A549 (cell line): ENCODE results near the gene ADARB2. TPM values are rescaled to one million over a fixed set of nuclear protein-coding genes. Genes with fewer than 3 reads are reported as not detected.

Experiments
- ATAC-seq, 2 experiments: fragments of 200-7000 bp in 1 of 2; fragments of >200 bp in 1 of 2; cut with Nextera tagmentation in 1 of 2; cut with Tn5 transposase in 1 of 2; 3 replicates each; pipeline versions ENCODE4 v1.8.0 to v1.9.1; 2018 to 2020; ENCODE audit warnings: mild to moderate bottlenecking in 1 of 2, moderate library complexity in 1 of 2
- CTCF ChIA-PET: fragments of 300-600 bp; sonication (Branson Sonifier 250); formaldehyde crosslinking; extraction: SDS; loops from one replicate; lab custom pipeline; 2021; ENCODE audit warnings: antibody characterized with exemption, inconsistent platforms; lab: Yijun Ruan, JAX
- POLR2A ChIA-PET: fragments of 350-600 bp; formaldehyde crosslinking; extraction: SDS; loops from one replicate; lab custom pipeline; 2021; ENCODE audit warnings: antibody characterized with exemption, inconsistent platforms; lab: Yijun Ruan, JAX
- DNase-seq, 2 experiments: peaks; one replicate each; pipeline versions ENCODE4 v3.0.0 to v3.0.0-alpha.2; 2011 to 2016; ENCODE audit warnings: low read depth in 1 of 2, low spot score in 1 of 2
- FAIRE-seq: peaks from 2 replicates; lab custom pipeline; 2011; peaks lifted over from hg19 to GRCh38; lab: Jason Lieb, UNC
- H3K27ac ChIP-seq, 2 experiments: fragments of >200 bp; sonication (Bioruptor Twin); formaldehyde crosslinking; 3 replicates each; pipeline ENCODE4 v1.5.1; 2016 to 2017
- H3K4me1 ChIP-seq: fragments of >200 bp; sonication (Bioruptor Twin); formaldehyde crosslinking; 3 replicates; pipeline ENCODE4 v1.6.1; 2016
- H3K4me2 ChIP-seq: fragments of >200 bp; sonication (Bioruptor Twin); formaldehyde crosslinking; 3 replicates; pipeline ENCODE4 v1.6.1; 2016
- H3K4me3 ChIP-seq: fragments of >200 bp; sonication (Bioruptor Twin); formaldehyde crosslinking; 3 replicates; pipeline ENCODE4 v1.5.1; 2016
- H3K9me3 ChIP-seq: fragments of >200 bp; sonication (Bioruptor Twin); formaldehyde crosslinking; 3 replicates; pipeline ENCODE4 v1.6.1; 2016
- CEBPB ChIP-seq, 2 experiments: fragments of >200 bp in 1 of 2; sonication (Bioruptor Twin) in 1 of 2; formaldehyde crosslinking in 1 of 2; IDR thresholded peaks; 2 replicates each; pipeline ENCODE4 v1.6.1; 2012 to 2016
- E2F6 ChIP-seq: IDR thresholded peaks from 2 replicates; pipeline ENCODE4 v1.6.1; 2012; ENCODE audit warnings: low read depth, borderline replicate concordance
- EHMT2 ChIP-seq: fragments of 200-600 bp; sonication (generic); IDR thresholded peaks from 2 replicates; pipeline ENCODE4 v1.6.1; 2016; ENCODE audit warnings: antibody characterized with exemption, low read depth, mild to moderate bottlenecking, moderate library complexity
- FOSB ChIP-seq: fragments of 250-450 bp; sonication (Bioruptor Pico); IDR thresholded peaks from 2 replicates; pipeline ENCODE4 v1.5.0; 2020; ENCODE audit warnings: mild to moderate bottlenecking, moderate library complexity
- FOSL2 ChIP-seq, 2 experiments: fragments of 450-650 bp in 1 of 2; fragments of >200 bp in 1 of 2; sonication (Bioruptor Twin) in 1 of 2; formaldehyde crosslinking; IDR thresholded peaks; 2 replicates each; pipeline versions ENCODE4 v1.5.0 to v1.6.1; 2016 to 2020; ENCODE audit warnings: mild to moderate bottlenecking in 1 of 2, moderate library complexity in 1 of 2
- FOXS1 ChIP-seq: fragments of 250-450 bp; sonication (Bioruptor Pico); IDR thresholded peaks from 2 replicates; pipeline ENCODE4 v1.5.0; 2020; ENCODE audit warnings: mild to moderate bottlenecking, moderate library complexity
- GATA3 ChIP-seq: IDR thresholded peaks from 2 replicates; pipeline ENCODE4 v1.6.1; 2012; ENCODE audit warnings: borderline replicate concordance
- HDAC2 ChIP-seq: fragments of 200-600 bp; sonication (generic); IDR thresholded peaks from 2 replicates; pipeline ENCODE4 v1.6.1; 2016
- HEYL ChIP-seq: fragments of 250-450 bp; sonication (Bioruptor Pico); IDR thresholded peaks from 2 replicates; pipeline ENCODE4 v1.8.0; 2021; ENCODE audit warnings: mild to moderate bottlenecking, moderate library complexity
- JUN ChIP-seq, 2 experiments: fragments of >200 bp; sonication (Bioruptor Twin); formaldehyde crosslinking; IDR thresholded peaks; 2 replicates in 1 of 2; 3 replicates in 1 of 2; pipeline ENCODE4 v1.6.1; 2016 to 2017
- KDM1A ChIP-seq: fragments of 200-600 bp; sonication (generic); IDR thresholded peaks from 2 replicates; pipeline ENCODE4 v1.6.1; 2016; ENCODE audit warnings: low read depth, mild to moderate bottlenecking
- MYC ChIP-seq: IDR thresholded peaks from 2 replicates; pipeline ENCODE4 v1.6.1; 2012; ENCODE audit warnings: mild to moderate bottlenecking, inconsistent platforms, low read length, improper control_type of control experiment, borderline replicate concordance
- NFE2L2 ChIP-seq: fragments of 150-350 bp; conservative IDR thresholded peaks from 2 replicates; pipeline ENCODE4 v1.6.1; 2014; ENCODE audit warnings: low read length
- NPAS2 ChIP-seq: fragments of 250-450 bp; sonication (Bioruptor Pico); IDR thresholded peaks from 2 replicates; pipeline ENCODE4 v1.8.0; 2022; ENCODE audit warnings: mild to moderate bottlenecking, moderate library complexity, borderline replicate concordance
- NR3C1 ChIP-seq: fragments of >200 bp; sonication (Bioruptor Twin); formaldehyde crosslinking; IDR thresholded peaks from 3 replicates; pipeline ENCODE4 v1.6.1; 2017
- PBX3 ChIP-seq: IDR thresholded peaks from 2 replicates; pipeline ENCODE4 v1.6.1; 2012
- PHF8 ChIP-seq: fragments of 200-600 bp; sonication (generic); IDR thresholded peaks from 2 replicates; pipeline ENCODE4 v1.6.1; 2016; ENCODE audit warnings: low read depth, mild to moderate bottlenecking, antibody characterized with exemption, moderate library complexity, borderline replicate concordance
- POLR2A ChIP-seq: IDR thresholded peaks from 2 replicates; pipeline ENCODE4 v1.6.1; 2012; ENCODE audit warnings: mild to moderate bottlenecking, low read length
- POLR2AphosphoS2 ChIP-seq: conservative IDR thresholded peaks from 2 replicates; pipeline ENCODE4 v1.6.1; 2012; ENCODE audit warnings: low read length, improper control_type of control experiment, inconsistent platforms
- RCOR1 ChIP-seq: fragments of 150-350 bp; IDR thresholded peaks from 2 replicates; pipeline ENCODE4 v1.6.1; 2014; ENCODE audit warnings: antibody characterized with exemption, low read length, low read depth
- SMC3 ChIP-seq: fragments of >200 bp; sonication (Bioruptor Twin); formaldehyde crosslinking; IDR thresholded peaks from 3 replicates; pipeline ENCODE4 v1.6.1; 2018; ENCODE audit warnings: inconsistent platforms
- SREBF2 ChIP-seq: fragments of 450-650 bp; IDR thresholded peaks from 2 replicates; pipeline ENCODE4 v1.6.1; 2014; ENCODE audit warnings: mild to moderate bottlenecking, moderate library complexity
- TFCP2L1 ChIP-seq: fragments of 250-450 bp; sonication (Bioruptor Pico); IDR thresholded peaks from 2 replicates; pipeline ENCODE4 v1.5.0; 2021; ENCODE audit warnings: mild to moderate bottlenecking
- ZC3H11A ChIP-seq: fragments of 450-650 bp; IDR thresholded peaks from 2 replicates; pipeline ENCODE4 v1.6.1; 2014; ENCODE audit warnings: antibody characterized with exemption, mild to moderate bottlenecking
- ZFP36 ChIP-seq: fragments of 450-650 bp; IDR thresholded peaks from 2 replicates; pipeline ENCODE4 v1.6.1; 2014; ENCODE audit warnings: borderline replicate concordance; ENCODE audit not compliant: partially characterized antibody
- ZNF302 ChIP-seq: fragments of 250-450 bp; sonication (Bioruptor Pico); IDR thresholded peaks from 2 replicates; pipeline ENCODE4 v1.9.0; 2021; ENCODE audit warnings: inconsistent platforms, mild to moderate bottlenecking, moderate library complexity
- ZSCAN20 ChIP-seq: fragments of 250-450 bp; sonication (Bioruptor Pico); IDR thresholded peaks from 2 replicates; pipeline ENCODE4 v1.8.0; 2022; ENCODE audit warnings: mild to moderate bottlenecking, moderate library complexity
- WGBS: methylation state at CpG from one replicate; pipeline ENCODE4 v1.1.6; 2017; ENCODE audit errors: missing lambda C conversion rate; 5-methylcytosine and 5-hydroxymethylcytosine counted together
- polyA plus RNA-seq, 4 experiments: library from polyadenylated mRNA; depleted of rRNA in 3 of 4; stranded (reverse); fragments of >200 nt; fragmentation: RNase III in 1 of 4; extraction: RNeasy Plus Mini Kit Qiagen cat#74134 plus additional on column Dnase treatment in 1 of 4; gene quantifications; 2 replicates in 3 of 4; 3 replicates in 1 of 4; pipeline ENCODE4 v1.2.3, GENCODE V29; 2011 to 2017
- TF ChIP-seq, protein P1 (sequence below): fragments of 150-350 bp; IDR thresholded peaks from 2 replicates; pipeline ENCODE4 v1.6.1; 2014; ENCODE audit warnings: low read depth, mild to moderate bottlenecking, low read length
- TF ChIP-seq, protein P2 (sequence below): fragments of >200 bp; sonication (Bioruptor Twin); formaldehyde crosslinking; IDR thresholded peaks from 2 replicates; pipeline ENCODE4 v1.6.1; 2016
- TF ChIP-seq, protein P3 (sequence below): IDR thresholded peaks from 2 replicates; pipeline ENCODE4 v1.6.1; 2012

Gene ADARB2
- polyA plus RNA-seq, 2 of the 4 experiments (the other 2 are of a cell fraction): not detected

- Histone ChIP-seq H3K4me1 (no peaks in the 10 kb centered on the region), H3K4me2 (no peak overlapping the region), H3K4me3 (no peak overlapping the region), H3K9me3 (no peaks in the 10 kb centered on the region), H3K27ac (no peak overlapping the region)
- POLR2A ChIA-PET: no interaction called here
- FAIRE-seq (no peak), ATAC-seq (no peak), DNase-seq (no peak)
- TF ChIP-seq POLR2A (no peak), ZSCAN20 (CRISPR knock-in tag) (no peak), CEBPB (IDR thresholded peaks at IDR 0.05) (no peak), PHF8 (no peak), SMC3 (no peak), JUN (IDR thresholded peaks at IDR 0.05) (no peak), PBX3 (no peak), MYC (no peak), SREBF2 (no peak), HDAC2 (no peak), KDM1A (no peak), FOSB (CRISPR knock-in tag) (no peak), NFE2L2 (no peak), POLR2AphosphoS2 (no peak), TFCP2L1 (CRISPR knock-in tag) (no peak), FOSL2 (IDR thresholded peaks at IDR 0.05) (no peak), FOSL2 (CRISPR knock-in tag; IDR thresholded peaks at IDR 0.05) (no peak)
- TF ChIP-seq, protein P1, sequence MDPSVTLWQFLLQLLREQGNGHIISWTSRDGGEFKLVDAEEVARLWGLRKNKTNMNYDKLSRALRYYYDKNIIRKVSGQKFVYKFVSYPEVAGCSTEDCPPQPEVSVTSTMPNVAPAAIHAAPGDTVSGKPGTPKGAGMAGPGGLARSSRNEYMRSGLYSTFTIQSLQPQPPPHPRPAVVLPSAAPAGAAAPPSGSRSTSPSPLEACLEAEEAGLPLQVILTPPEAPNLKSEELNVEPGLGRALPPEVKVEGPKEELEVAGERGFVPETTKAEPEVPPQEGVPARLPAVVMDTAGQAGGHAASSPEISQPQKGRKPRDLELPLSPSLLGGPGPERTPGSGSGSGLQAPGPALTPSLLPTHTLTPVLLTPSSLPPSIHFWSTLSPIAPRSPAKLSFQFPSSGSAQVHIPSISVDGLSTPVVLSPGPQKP: no peak
- CTCF ChIA-PET: no interaction called here
- 9% methylated on average over 8 of the region's 8 CpGs for WGBS
Measured at GRCh38 chr10:1762076-1762475, 24.8 kb upstream of the ADARB2 start.

DNA sequence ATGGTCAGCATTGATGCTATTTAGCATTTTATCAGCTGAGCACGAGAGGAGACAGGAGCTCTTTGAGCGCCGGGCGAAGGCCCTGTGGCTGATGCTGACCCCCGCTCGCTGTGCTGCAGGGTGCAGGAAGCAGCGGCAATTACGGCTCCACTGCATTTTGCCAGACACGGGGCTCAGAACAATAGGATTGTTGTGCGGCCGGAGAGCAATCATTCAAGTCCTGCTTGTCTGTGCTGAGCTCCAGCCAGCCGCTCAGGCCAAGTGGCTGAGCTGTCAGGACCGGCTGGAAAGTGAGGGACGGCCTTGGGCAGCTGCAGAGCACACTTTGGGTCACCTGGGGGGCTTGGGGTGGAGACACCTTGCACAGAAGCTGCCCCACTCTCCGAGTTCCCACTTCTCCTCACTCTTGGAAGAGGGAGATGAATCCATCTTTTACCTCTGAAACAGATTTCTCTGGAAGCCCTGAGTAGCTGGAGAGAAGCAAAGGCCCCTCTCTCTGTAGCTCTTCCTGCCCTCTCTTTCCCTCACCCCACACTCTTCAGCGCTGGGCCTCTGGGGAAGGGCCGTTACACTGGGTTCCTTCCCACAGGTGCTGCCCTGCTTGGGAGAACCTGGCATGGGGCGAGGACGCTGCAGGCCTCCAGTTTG, 17.3 kb upstream of the ADARB2 start:
- Histone ChIP-seq H3K9me3 (no peaks in the 10 kb centered on the region), H3K4me3 (no peak overlapping the region), H3K27ac (no peak overlapping the region)
- POLR2A ChIA-PET: no interaction called here
- FAIRE-seq: no peak
- 31% methylated on average over 19 of the region's 19 CpGs for WGBS
- no peak for DNase-seq
- ATAC-seq: no peak
- no peak for TF ChIP-seq ZNF302 (CRISPR knock-in tag)
- TF ChIP-seq GATA3: no peak
- no peak for TF ChIP-seq NR3C1
- no peak for TF ChIP-seq FOXS1 (CRISPR knock-in tag)
- no peak for TF ChIP-seq HDAC2
- TF ChIP-seq EHMT2: no peak
- no peak for TF ChIP-seq ZFP36
- TF ChIP-seq MYC: no peak
- TF ChIP-seq, protein P2, sequence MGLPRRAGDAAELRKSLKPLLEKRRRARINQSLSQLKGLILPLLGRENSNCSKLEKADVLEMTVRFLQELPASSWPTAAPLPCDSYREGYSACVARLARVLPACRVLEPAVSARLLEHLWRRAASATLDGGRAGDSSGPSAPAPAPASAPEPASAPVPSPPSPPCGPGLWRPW: no peak
- no peak for TF ChIP-seq SREBF2
- no peak for TF ChIP-seq HEYL (CRISPR knock-in tag)
- TF ChIP-seq NPAS2 (CRISPR knock-in tag): no peak
- TF ChIP-seq, protein P3, sequence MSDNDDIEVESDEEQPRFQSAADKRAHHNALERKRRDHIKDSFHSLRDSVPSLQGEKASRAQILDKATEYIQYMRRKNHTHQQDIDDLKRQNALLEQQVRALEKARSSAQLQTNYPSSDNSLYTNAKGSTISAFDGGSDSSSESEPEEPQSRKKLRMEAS: no peak
- no peak for TF ChIP-seq RCOR1
- TF ChIP-seq POLR2AphosphoS2: no peak
- TF ChIP-seq PHF8: no peak
- TF ChIP-seq ZC3H11A: no peak
- TF ChIP-seq E2F6: no peak
- TF ChIP-seq, all 56 proteins: peak for 0
- no peaks in the 10 kb centered on the region for H3K4me1 ChIP-seq
- H3K4me2 ChIP-seq: no peak overlapping the region
- CTCF ChIA-PET: interaction anchor here (1.1 kb wide), 2 partner anchors 12 to 21 kb away, joined by 3 read pairs; no protein-coding TSS in a partner anchor
